HepG2 (cell line): ENCODE data around the gene ITGB2. TPM values are rescaled to one million over a fixed set of nuclear protein-coding genes. Genes with fewer than 3 reads are reported as not detected.

Experiments
- GABPA ChIP-seq, 2 experiments: IDR thresholded peaks; 2 replicates each; pipeline ENCODE4 v1.6.1; 2011 to 2016; ENCODE audit warnings: low read depth in 2 of 2, low read length in 1 of 2, missing biosample characterization in 1 of 2, missing genetic modification characterization in 1 of 2
- GFI1 ChIP-seq: sonication (generic); formaldehyde crosslinking; IDR thresholded peaks from 2 replicates; pipeline ENCODE4 v1.5.0; 2020; ENCODE audit warnings: missing genetic modification reagents, mild to moderate bottlenecking, borderline replicate concordance
- HOMEZ ChIP-seq: IDR thresholded peaks from 2 replicates; pipeline ENCODE4 v1.6.1; 2016; ENCODE audit warnings: low read depth
- POLR2AphosphoS5 ChIP-seq: IDR thresholded peaks from 2 replicates; pipeline ENCODE4 v1.6.1; 2012; ENCODE audit warnings: low read depth, low read length
- RFXAP ChIP-seq: sonication (generic); formaldehyde crosslinking; IDR thresholded peaks from 2 replicates; pipeline ENCODE4 v1.4.0; 2020; ENCODE audit warnings: missing genetic modification reagents, borderline replicate concordance
- TERF1 ChIP-seq: sonication (generic); formaldehyde crosslinking; IDR thresholded peaks from 2 replicates; pipeline ENCODE4 v1.8.0; 2022; ENCODE audit warnings: mild to moderate bottlenecking, missing genetic modification reagents, moderate library complexity
- ZFP1 ChIP-seq: IDR thresholded peaks from 2 replicates; pipeline ENCODE4 v1.6.1; 2016
- ZNF232 ChIP-seq: sonication (generic); formaldehyde crosslinking; IDR thresholded peaks from 2 replicates; pipeline ENCODE4 v1.4.0; 2020; ENCODE audit warnings: missing genetic modification reagents, borderline replicate concordance
- ZNF430 ChIP-seq: sonication (generic); formaldehyde crosslinking; IDR thresholded peaks from 2 replicates; pipeline ENCODE4 v1.9.0; 2021; ENCODE audit warnings: mild to moderate bottlenecking, missing genetic modification reagents
- ZNF737 ChIP-seq: sonication (generic); formaldehyde crosslinking; IDR thresholded peaks from 2 replicates; pipeline ENCODE4 v1.5.0; 2020; ENCODE audit warnings: missing genetic modification reagents, mild to moderate bottlenecking, borderline replicate concordance
- ZNF749 ChIP-seq: sonication (generic); formaldehyde crosslinking; IDR thresholded peaks from 2 replicates; pipeline ENCODE4 v1.8.0; 2022; ENCODE audit warnings: mild to moderate bottlenecking, missing genetic modification reagents, moderate library complexity, borderline replicate concordance
- polyA plus RNA-seq, 8 experiments: library from polyadenylated mRNA; depleted of rRNA in 3 of 8; stranded (reverse) in 7 of 8; unstranded in 1 of 8; fragments of >200 nt; fragmentation: Illumina TruSeq in 4 of 8; extraction: Trizol in 4 of 8; gene quantifications; 2 replicates each; pipeline versions ENCODE4 v1.2.1 to v1.2.3, GENCODE V29; 2011 to 2016; ENCODE audit warnings: low read depth in 4 of 8, missing spikeins in 1 of 8, mixed read lengths in 1 of 8; ENCODE audit not compliant: insufficient read depth in 1 of 8
- total RNA-seq, 5 experiments: library from RNA; depleted of rRNA; stranded (reverse); fragments of >200 nt; fragmentation: Illumina TruSeq; extraction: Trizol; gene quantifications; 2 replicates each; pipeline ENCODE4 v1.2.3, GENCODE V29; 2016; ENCODE audit warnings: low read depth in 1 of 5
- TF ChIP-seq, protein P1 (sequence below): sonication (generic); formaldehyde crosslinking; IDR thresholded peaks from 2 replicates; pipeline ENCODE4 v1.5.0; 2020; ENCODE audit warnings: mild to moderate bottlenecking, missing genetic modification reagents, borderline replicate concordance
- TF ChIP-seq, protein P2 (sequence below): sonication (generic); formaldehyde crosslinking; IDR thresholded peaks from 2 replicates; pipeline ENCODE4 v1.4.0; 2020; ENCODE audit warnings: mild to moderate bottlenecking, missing genetic modification reagents

Gene ITGB2
- total and polyA plus RNA-seq, 2 of the 13 experiments (the other 11 are each of a cell fraction or from before 2014, with no cell fraction given) = 4.2 to 18.0 TPM

DNA sequence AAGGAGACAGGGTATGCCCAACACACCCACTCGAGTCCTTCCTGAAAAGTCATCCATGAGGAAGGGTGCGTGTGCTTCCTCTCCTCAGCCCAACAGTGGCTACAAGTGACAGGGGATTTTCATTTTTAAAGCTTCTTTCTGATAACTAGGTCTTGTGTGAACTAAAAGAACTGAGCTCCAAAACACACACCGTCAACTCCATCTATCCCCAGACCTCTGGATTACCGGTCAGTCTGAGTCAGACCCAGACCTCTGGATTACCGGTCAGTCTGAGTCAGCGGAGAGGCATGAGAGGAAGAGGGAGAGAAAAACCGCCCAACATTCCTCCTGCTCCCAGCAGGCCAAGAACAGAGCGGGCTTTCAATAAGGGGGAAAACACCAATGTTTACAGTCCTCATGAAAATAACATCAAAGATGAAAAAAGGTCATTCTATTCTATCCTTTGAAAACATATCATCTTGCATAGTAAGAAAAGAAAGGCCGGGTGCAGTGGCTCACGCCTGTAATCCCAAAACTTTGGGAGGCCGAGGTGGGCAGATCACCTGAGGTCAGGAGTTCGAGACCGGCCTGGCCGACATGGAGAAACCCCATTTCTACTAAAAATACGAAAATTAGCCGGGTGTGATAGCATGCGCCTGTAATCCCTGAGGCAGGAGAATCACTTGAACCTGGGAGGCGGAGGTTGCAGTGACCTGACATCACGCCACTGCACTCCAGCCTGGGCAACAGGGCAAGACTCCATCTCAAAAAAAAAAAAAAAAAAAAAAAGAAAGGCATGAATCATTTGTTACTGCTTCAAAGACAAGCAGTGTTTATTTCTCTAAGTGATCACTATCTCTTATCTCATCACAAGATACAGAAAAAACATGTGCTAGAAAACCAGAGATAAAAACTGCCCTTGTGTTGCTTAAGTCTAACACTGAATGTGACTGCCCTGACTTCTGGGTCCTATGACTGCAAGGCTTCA is 50.6 kb downstream of the ITGB2 start (continued):
- TF ChIP-seq ZNF232 (no peak), GABPA (IDR thresholded peaks at IDR 0.05; ENCODE audit: low read depth, low read length) (no peak), GABPA (CRISPR knock-in tag; IDR thresholded peaks at IDR 0.05; ENCODE audit: low read depth) (no peak), HOMEZ (no peak), POLR2AphosphoS5 (no peak), TERF1 (no peak), ZNF737 (CRISPR knock-in tag) (no peak), ZNF430 (CRISPR knock-in tag) (0 out of 2 replicates have a peak, but pooled peaks have one; percentile 54), ZFP1 (CRISPR knock-in tag) (no peak), ZNF749 (no peak), RFXAP (CRISPR knock-in tag) (no peak), GFI1 (CRISPR knock-in tag) (no peak)
- TF ChIP-seq, protein P1, sequence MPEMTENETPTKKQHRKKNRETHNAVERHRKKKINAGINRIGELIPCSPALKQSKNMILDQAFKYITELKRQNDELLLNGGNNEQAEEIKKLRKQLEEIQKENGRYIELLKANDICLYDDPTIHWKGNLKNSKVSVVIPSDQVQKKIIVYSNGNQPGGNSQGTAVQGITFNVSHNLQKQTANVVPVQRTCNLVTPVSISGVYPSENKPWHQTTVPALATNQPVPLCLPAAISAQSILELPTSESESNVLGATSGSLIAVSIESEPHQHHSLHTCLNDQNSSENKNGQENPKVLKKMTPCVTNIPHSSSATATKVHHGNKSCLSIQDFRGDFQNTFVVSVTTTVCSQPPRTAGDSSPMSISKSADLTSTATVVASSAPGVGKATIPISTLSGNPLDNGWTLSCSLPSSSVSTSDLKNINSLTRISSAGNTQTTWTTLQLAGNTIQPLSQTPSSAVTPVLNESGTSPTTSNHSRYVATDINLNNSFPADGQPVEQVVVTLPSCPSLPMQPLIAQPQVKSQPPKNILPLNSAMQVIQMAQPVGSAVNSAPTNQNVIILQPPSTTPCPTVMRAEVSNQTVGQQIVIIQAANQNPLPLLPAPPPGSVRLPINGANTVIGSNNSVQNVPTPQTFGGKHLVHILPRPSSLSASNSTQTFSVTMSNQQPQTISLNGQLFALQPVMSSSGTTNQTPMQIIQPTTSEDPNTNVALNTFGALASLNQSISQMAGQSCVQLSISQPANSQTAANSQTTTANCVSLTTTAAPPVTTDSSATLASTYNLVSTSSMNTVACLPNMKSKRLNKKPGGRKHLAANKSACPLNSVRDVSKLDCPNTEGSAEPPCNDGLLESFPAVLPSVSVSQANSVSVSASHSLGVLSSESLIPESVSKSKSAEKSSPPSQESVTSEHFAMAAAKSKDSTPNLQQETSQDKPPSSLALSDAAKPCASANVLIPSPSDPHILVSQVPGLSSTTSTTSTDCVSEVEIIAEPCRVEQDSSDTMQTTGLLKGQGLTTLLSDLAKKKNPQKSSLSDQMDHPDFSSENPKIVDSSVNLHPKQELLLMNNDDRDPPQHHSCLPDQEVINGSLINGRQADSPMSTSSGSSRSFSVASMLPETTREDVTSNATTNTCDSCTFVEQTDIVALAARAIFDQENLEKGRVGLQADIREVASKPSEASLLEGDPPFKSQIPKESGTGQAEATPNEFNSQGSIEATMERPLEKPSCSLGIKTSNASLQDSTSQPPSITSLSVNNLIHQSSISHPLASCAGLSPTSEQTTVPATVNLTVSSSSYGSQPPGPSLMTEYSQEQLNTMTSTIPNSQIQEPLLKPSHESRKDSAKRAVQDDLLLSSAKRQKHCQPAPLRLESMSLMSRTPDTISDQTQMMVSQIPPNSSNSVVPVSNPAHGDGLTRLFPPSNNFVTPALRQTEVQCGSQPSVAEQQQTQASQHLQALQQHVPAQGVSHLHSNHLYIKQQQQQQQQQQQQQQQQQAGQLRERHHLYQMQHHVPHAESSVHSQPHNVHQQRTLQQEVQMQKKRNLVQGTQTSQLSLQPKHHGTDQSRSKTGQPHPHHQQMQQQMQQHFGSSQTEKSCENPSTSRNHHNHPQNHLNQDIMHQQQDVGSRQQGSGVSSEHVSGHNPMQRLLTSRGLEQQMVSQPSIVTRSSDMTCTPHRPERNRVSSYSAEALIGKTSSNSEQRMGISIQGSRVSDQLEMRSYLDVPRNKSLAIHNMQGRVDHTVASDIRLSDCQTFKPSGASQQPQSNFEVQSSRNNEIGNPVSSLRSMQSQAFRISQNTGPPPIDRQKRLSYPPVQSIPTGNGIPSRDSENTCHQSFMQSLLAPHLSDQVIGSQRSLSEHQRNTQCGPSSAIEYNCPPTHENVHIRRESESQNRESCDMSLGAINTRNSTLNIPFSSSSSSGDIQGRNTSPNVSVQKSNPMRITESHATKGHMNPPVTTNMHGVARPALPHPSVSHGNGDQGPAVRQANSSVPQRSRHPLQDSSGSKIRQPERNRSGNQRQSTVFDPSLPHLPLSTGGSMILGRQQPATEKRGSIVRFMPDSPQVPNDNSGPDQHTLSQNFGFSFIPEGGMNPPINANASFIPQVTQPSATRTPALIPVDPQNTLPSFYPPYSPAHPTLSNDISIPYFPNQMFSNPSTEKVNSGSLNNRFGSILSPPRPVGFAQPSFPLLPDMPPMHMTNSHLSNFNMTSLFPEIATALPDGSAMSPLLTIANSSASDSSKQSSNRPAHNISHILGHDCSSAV = no peak
- TF ChIP-seq, protein P2, sequence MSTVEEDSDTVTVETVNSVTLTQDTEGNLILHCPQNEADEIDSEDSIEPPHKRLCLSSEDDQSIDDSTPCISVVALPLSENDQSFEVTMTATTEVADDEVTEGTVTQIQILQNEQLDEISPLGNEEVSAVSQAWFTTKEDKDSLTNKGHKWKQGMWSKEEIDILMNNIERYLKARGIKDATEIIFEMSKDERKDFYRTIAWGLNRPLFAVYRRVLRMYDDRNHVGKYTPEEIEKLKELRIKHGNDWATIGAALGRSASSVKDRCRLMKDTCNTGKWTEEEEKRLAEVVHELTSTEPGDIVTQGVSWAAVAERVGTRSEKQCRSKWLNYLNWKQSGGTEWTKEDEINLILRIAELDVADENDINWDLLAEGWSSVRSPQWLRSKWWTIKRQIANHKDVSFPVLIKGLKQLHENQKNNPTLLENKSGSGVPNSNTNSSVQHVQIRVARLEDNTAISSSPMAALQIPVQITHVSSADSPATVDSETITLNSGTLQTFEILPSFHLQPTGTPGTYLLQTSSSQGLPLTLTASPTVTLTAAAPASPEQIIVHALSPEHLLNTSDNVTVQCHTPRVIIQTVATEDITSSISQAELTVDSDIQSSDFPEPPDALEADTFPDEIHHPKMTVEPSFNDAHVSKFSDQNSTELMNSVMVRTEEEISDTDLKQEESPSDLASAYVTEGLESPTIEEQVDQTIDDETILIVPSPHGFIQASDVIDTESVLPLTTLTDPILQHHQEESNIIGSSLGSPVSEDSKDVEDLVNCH (CRISPR knock-in tag) = no peak
